ENCODE results near the gene NLRC5. TPM values are rescaled to one million over a fixed set of nuclear protein-coding genes. Genes with fewer than 3 reads are reported as not detected.
"Not testable (repeated sequence)": the region's sequence is repeated elsewhere in the genome, so short reads cannot be mapped to it uniquely, and the experiment has no call there.

The NLRC5 gene
- total and polyA plus RNA-seq, 10 donors = 52.0 to 401 (median 219) TPM

- TF ChIP-seq POLR2A (IDR thresholded peaks at IDR 0.05) = no peak
- TF ChIP-seq CTCF (IDR thresholded peaks at IDR 0.05 in 8 of 11, conservative IDR thresholded peaks at IDR 0.05 in 3 of 11) = no peak
- no peak for TF ChIP-seq POLR2AphosphoS5 (IDR thresholded peaks at IDR 0.05)
- peaks cover 0 to 52% (median 31%) of the 10 kb centered on the region in 6 donors for H3K4me1 ChIP-seq
- 95 to 100% (median 98%) methylated on average over 2 of the region's 2 CpGs for WGBS, 5 donors
- H3K27me3 ChIP-seq (replicated peaks in 1 of 7) = peaks cover 0 to 24% (median 4%) of the 10 kb centered on the region in 7 donors
- DNase-seq = no peak
- no peaks in the 10 kb centered on the region for H3K36me3 ChIP-seq
- intact Hi-C loops (cut with DNase I; ENCODE audit: low total_unique reads) = no loop called here
- H3K9me3 ChIP-seq = no peaks in the 10 kb centered on the region
- no peak overlapping the region for H3K27ac ChIP-seq
- no peak overlapping the region for H3K4me3 ChIP-seq
These were observed 107.4 kb downstream of the NLRC5 start for GRCh38 chr16:57096793-57097192.

- intact Hi-C loops (cut with DNase I; ENCODE audit: low total_unique reads) = no loop called here
- H3K4me1 ChIP-seq = peaks cover 0 to 40% (median 20%) of the 10 kb centered on the region in 6 donors
- WGBS, 5 donors = 72 to 93% (median 81%) methylated on average over 14 of the region's 14 CpGs
- DNase-seq = no peak
- peaks cover 0 to 11% (median 4%) of the 10 kb centered on the region in 7 donors for H3K27me3 ChIP-seq (replicated peaks in 1 of 7)
- no peaks in the 10 kb centered on the region for H3K36me3 ChIP-seq
- H3K27ac ChIP-seq = no peak overlapping the region
- H3K9me3 ChIP-seq = no peaks in the 10 kb centered on the region
- no peak for TF ChIP-seq CTCF (IDR thresholded peaks at IDR 0.05 in 8 of 11, conservative IDR thresholded peaks at IDR 0.05 in 3 of 11)
- no peak overlapping the region for H3K4me3 ChIP-seq
These were observed 109.0 kb downstream of the NLRC5 start for GRCh38 chr16:57098188-57098841.

- H3K27me3 ChIP-seq (replicated peaks in 1 of 7); H3K4me3 ChIP-seq; H3K9me3 ChIP-seq; H3K27ac ChIP-seq; DNase-seq; intact Hi-C loops (cut with DNase I; ENCODE audit: low total_unique reads); H3K36me3 ChIP-seq: not testable (repeated sequence)
- WGBS, 5 donors = 67 to 88% (median 70%) methylated on average over 6 of the region's 6 CpGs
- H3K4me1 ChIP-seq = peaks cover 0 to 35% (median 8%) of the 10 kb centered on the region in 6 donors
These were observed 110.6 kb downstream of the NLRC5 start for GRCh38 chr16:57099965-57100364.

GRCh38 chr16:57100445-57100844 is 111.1 kb downstream of the NLRC5 start:
- Histone ChIP-seq H3K27ac (no peak overlapping the region), H3K36me3 (no peaks in the 10 kb centered on the region), H3K4me3 (no peak overlapping the region), H3K9me3 (no peaks in the 10 kb centered on the region), H3K4me1 (peaks cover 0 to 35% (median 9%) of the 10 kb centered on the region in 6 donors), H3K27me3 (replicated peaks in 1 of 7) (no peaks in the 10 kb centered on the region)
- 89 to 100% (median 94%) methylated on average over 1 of the region's 1 CpG for WGBS, 5 donors
- TF ChIP-seq POLR2AphosphoS5 (IDR thresholded peaks at IDR 0.05) = no peak
- no peak for TF ChIP-seq CTCF (IDR thresholded peaks at IDR 0.05 in 8 of 11, conservative IDR thresholded peaks at IDR 0.05 in 3 of 11)
- TF ChIP-seq POLR2A (IDR thresholded peaks at IDR 0.05) = no peak
- DNase-seq = no peak
- intact Hi-C loops (cut with DNase I; ENCODE audit: low total_unique reads) = no loop called here

Measured in spleen (tissue), 11 donors.